H9 (cell line): ENCODE measurements around the gene CBLB. TPM values are rescaled to one million over a fixed set of nuclear protein-coding genes. Genes with fewer than 3 reads are reported as not detected.

Experiments
- DNase-seq: peaks from one replicate; pipeline ENCODE4 v3.0.0-alpha.2; 2017
- H2AFZ ChIP-seq: one replicate; pipeline ENCODE4 v1.6.1; 2013; ENCODE audit warnings: mild to moderate bottlenecking, low read length, control low read depth, moderate library complexity
- H2AK5ac ChIP-seq: 2 replicates; pipeline ENCODE4 v1.6.1; 2013; ENCODE audit warnings: low read length, control low read depth, mixed read lengths; ENCODE audit not compliant: insufficient read length
- H2BK120ac ChIP-seq: one replicate; pipeline ENCODE4 v1.6.1; 2013; ENCODE audit warnings: low read depth, mild to moderate bottlenecking, low read length, control low read depth, inconsistent platforms; ENCODE audit not compliant: poor library complexity, severe bottlenecking
- H2BK12ac ChIP-seq: 2 replicates; pipeline ENCODE4 v1.6.1; 2013; ENCODE audit warnings: low read length, control low read depth, mixed read lengths, low read depth; ENCODE audit not compliant: insufficient read length
- H2BK15ac ChIP-seq: 2 replicates; pipeline ENCODE4 v1.6.1; 2013; ENCODE audit warnings: low read depth, low read length, control low read depth
- H2BK20ac ChIP-seq: one replicate; pipeline ENCODE4 v1.6.1; 2013; ENCODE audit warnings: low read depth, mild to moderate bottlenecking, low read length, control low read depth, inconsistent platforms; ENCODE audit not compliant: poor library complexity, severe bottlenecking
- H2BK5ac ChIP-seq: 2 replicates; pipeline ENCODE4 v1.6.1; 2013; ENCODE audit warnings: low read length, control low read depth, mixed read lengths; ENCODE audit not compliant: insufficient read length
- H3K14ac ChIP-seq: 2 replicates; pipeline ENCODE4 v1.6.1; 2013; ENCODE audit warnings: low read length, control low read depth; ENCODE audit not compliant: insufficient read depth
- H3K18ac ChIP-seq: 2 replicates; pipeline ENCODE4 v1.6.1; 2013; ENCODE audit warnings: low read depth, mild to moderate bottlenecking, mixed read lengths, low read length, control low read depth; ENCODE audit not compliant: insufficient read length
- H3K23ac ChIP-seq: 2 replicates; pipeline ENCODE4 v1.6.1; 2013; ENCODE audit warnings: low read length, control low read depth, mixed read lengths, low read depth; ENCODE audit not compliant: insufficient read length
- H3K23me2 ChIP-seq: 2 replicates; pipeline ENCODE4 v1.6.1; 2013; ENCODE audit warnings: low read depth, mild to moderate bottlenecking, mixed read lengths, low read length, control low read depth; ENCODE audit not compliant: insufficient read length, poor library complexity, severe bottlenecking
- H3K27ac ChIP-seq: 2 replicates; pipeline ENCODE4 v1.5.1; 2013; ENCODE audit warnings: low read length, control low read depth, mixed read lengths, low read depth; ENCODE audit not compliant: insufficient read length
- H3K27me3 ChIP-seq: 2 replicates; pipeline ENCODE4 v1.6.1; 2013; ENCODE audit warnings: low read length, control low read depth, inconsistent platforms; ENCODE audit not compliant: insufficient read depth
- H3K4ac ChIP-seq: 2 replicates; pipeline ENCODE4 v1.6.1; 2013; ENCODE audit warnings: low read depth, mild to moderate bottlenecking, control low read depth, inconsistent platforms, low read length, moderate library complexity
- H3K4me1 ChIP-seq: 2 replicates; pipeline ENCODE4 v1.6.1; 2013; ENCODE audit warnings: low read length, control low read depth, inconsistent platforms; ENCODE audit not compliant: insufficient read depth
- H3K4me2 ChIP-seq: 2 replicates; pipeline ENCODE4 v1.6.1; 2013; ENCODE audit warnings: low read length, control low read depth, mixed read lengths; ENCODE audit not compliant: insufficient read length, insufficient read depth
- H3K56ac ChIP-seq: 2 replicates; pipeline ENCODE4 v1.6.1; 2013; ENCODE audit warnings: low read depth, mild to moderate bottlenecking, mixed read lengths, low read length, control low read depth; ENCODE audit not compliant: insufficient read length
- H3K79me1 ChIP-seq: 2 replicates; pipeline ENCODE4 v1.6.1; 2013; ENCODE audit warnings: low read depth, mild to moderate bottlenecking, moderate library complexity, low read length, control low read depth, inconsistent platforms; ENCODE audit not compliant: insufficient read depth, poor library complexity, severe bottlenecking
- H3K79me2 ChIP-seq: 2 replicates; pipeline ENCODE4 v1.6.1; 2013; ENCODE audit warnings: low read length, control low read depth, inconsistent platforms; ENCODE audit not compliant: insufficient read depth
- H3K9ac ChIP-seq: 2 replicates; pipeline ENCODE4 v1.6.1; 2013; ENCODE audit warnings: low read length, control low read depth, mixed read lengths; ENCODE audit not compliant: insufficient read length; ENCODE audit errors: extremely low read depth
- H3K9me3 ChIP-seq: one replicate; pipeline ENCODE4 v1.6.1; 2013; ENCODE audit warnings: low read depth, low read length, inconsistent platforms; ENCODE audit not compliant: control insufficient read depth
- H3T11ph ChIP-seq: one replicate; pipeline ENCODE4 v1.6.1; 2013; ENCODE audit warnings: mild to moderate bottlenecking, low read length, control low read depth, inconsistent platforms
- H4K20me1 ChIP-seq: one replicate; pipeline ENCODE4 v1.6.1; 2013; ENCODE audit not compliant: control insufficient read depth, insufficient read length, insufficient read depth
- H4K5ac ChIP-seq: 2 replicates; pipeline ENCODE4 v1.6.1; 2013; ENCODE audit warnings: low read depth, mild to moderate bottlenecking, mixed read lengths, low read length, control low read depth; ENCODE audit not compliant: insufficient read length
- H4K8ac ChIP-seq: replicated peaks from 2 replicates; pipeline ENCODE4 v1.6.1; 2013; ENCODE audit warnings: low read length, control low read depth, mixed read lengths, low read depth; ENCODE audit not compliant: insufficient read length
- H4K91ac ChIP-seq: 2 replicates; pipeline ENCODE4 v1.6.1; 2013; ENCODE audit warnings: low read depth, mild to moderate bottlenecking, moderate library complexity, mixed read lengths, low read length, control low read depth; ENCODE audit not compliant: insufficient read length
- H3K27ac Mint-ChIP-seq, 3 experiments: 2 replicates in 2 of 3; 3 replicates in 1 of 3; pipeline ENCODE4 v1.8.0; 2020 to 2021; ENCODE audit warnings: mixed read lengths in 3 of 3, mild to moderate bottlenecking in 1 of 3, moderate library complexity in 1 of 3
- H3K27me3 Mint-ChIP-seq: 2 replicates; pipeline ENCODE4 v1.8.0; 2021; ENCODE audit warnings: low read depth, mild to moderate bottlenecking, moderate library complexity, mixed read lengths
- H3K36me3 Mint-ChIP-seq, 3 experiments: 2 replicates in 2 of 3; 3 replicates in 1 of 3; pipeline ENCODE4 v1.8.0; 2020 to 2021; ENCODE audit warnings: low read depth in 3 of 3, mixed read lengths in 3 of 3; ENCODE audit not compliant: insufficient read depth in 1 of 3
- H3K4me1 Mint-ChIP-seq, 2 experiments: 2 replicates each; pipeline ENCODE4 v1.8.0; 2020; ENCODE audit warnings: mixed read lengths in 2 of 2
- H3K4me3 Mint-ChIP-seq, 2 experiments: 2 replicates in 1 of 2; 3 replicates in 1 of 2; pipeline ENCODE4 v1.8.0; 2020 to 2021; ENCODE audit warnings: mild to moderate bottlenecking in 2 of 2, mixed read lengths in 2 of 2, moderate library complexity in 1 of 2
- H3K9me3 Mint-ChIP-seq, 2 experiments: 2 replicates in 1 of 2; 3 replicates in 1 of 2; pipeline ENCODE4 v1.8.0; 2020; ENCODE audit warnings: mild to moderate bottlenecking in 2 of 2, mixed read lengths in 2 of 2, moderate library complexity in 1 of 2
- CTCF ChIP-seq: fragments of 200-600 bp; sonication (generic); conservative IDR thresholded peaks from 3 replicates; pipeline ENCODE4 v1.8.0; 2021; ENCODE audit warnings: antibody characterized with exemption, mild to moderate bottlenecking
- WGBS: extraction: QIAGEN DNeasy Blood & Tissue Kit; methylation state at CpG from one replicate; pipeline ENCODE4 v1.1.7; 2013; ENCODE audit warnings: missing lambda C conversion rate, low lambda C conversion rate, mixed read lengths; ENCODE audit not compliant: insufficient read length; ENCODE audit errors: extremely low coverage; 5-methylcytosine and 5-hydroxymethylcytosine counted together
- total RNA-seq: library from RNA; stranded (reverse); gene quantifications from 2 replicates; pipeline ENCODE4 v1.2.1, GENCODE V29; 2021

The CBLB gene
- total RNA-seq, 1 experiment from 2014 or later = 25.7 TPM

- TF ChIP-seq CTCF = no peak
- Histone ChIP-seq H2BK12ac (no peak overlapping the region), H4K8ac (no peak overlapping the region), H3K79me2 (no peaks in the 10 kb centered on the region), H2AFZ (no peak overlapping the region), H2BK120ac (no peak overlapping the region), H3K23ac (no peak overlapping the region), H3K9me3 (no peaks in the 10 kb centered on the region), H3K4me1 (peaks cover 5% of the 10 kb centered on the region; the same call in 1 of the 2 replicates), H2AK5ac (no peak overlapping the region), H4K20me1 (no peaks in the 10 kb centered on the region), H3K23me2 (no peaks in the 10 kb centered on the region), H3K79me1 (no peaks in the 10 kb centered on the region), H3K18ac (no peak overlapping the region), H4K91ac (no peak overlapping the region), H3K4ac (no peak overlapping the region), H3K4me2 (no peak overlapping the region), H4K5ac (no peak overlapping the region), H2BK20ac (no peak overlapping the region), H3K14ac (no peak overlapping the region), H2BK15ac (no peak overlapping the region), H3K56ac (no peak overlapping the region), H3K27me3 (no peaks in the 10 kb centered on the region), H3K9ac (no peak overlapping the region), H3K27ac (no peak overlapping the region), H2BK5ac (no peak overlapping the region), H3T11ph (no peak overlapping the region)
- no CpG with 5 or more reads among the region's 5 CpGs for WGBS
- H3K27ac Mint-ChIP-seq = no peak overlapping the region; a peak in 1 of 7 replicates
- H3K27me3 Mint-ChIP-seq = peaks cover 4% of the 10 kb centered on the region
- H3K4me1 Mint-ChIP-seq = peaks cover 16 to 23% of the 10 kb centered on the region in 2 experiments
- 0 out of 7 replicates have a peak, but pooled peaks cover 0 to 2% (median 0%) of the 10 kb centered on the region in 3 experiments for H3K36me3 Mint-ChIP-seq
- no peak for DNase-seq
- H3K9me3 Mint-ChIP-seq = no peaks in the 10 kb centered on the region
- H3K4me3 Mint-ChIP-seq = no peak overlapping the region
These were observed 257.3 kb downstream of the CBLB start for GRCh38 chr3:105611304-105612192.
